Naive thymus-derived CD4-positive, alpha-beta T cell (primary cell): Measurements from ENCODE around the gene MICAL3. TPM values are rescaled to one million over a fixed set of nuclear protein-coding genes. Genes with fewer than 3 reads are reported as not detected.

Source experiments
- ATAC-seq: fragments of 150-1000 bp; cut with Tn5 transposase; 2 replicates; pipeline ENCODE4 v1.10.0; 2021; ENCODE audit warnings: mild to moderate bottlenecking, moderate library complexity
- CTCF ChIA-PET: fragments of 350-600 bp; sonication (Branson Sonifier 250); formaldehyde crosslinking; loops from one replicate; lab custom pipeline; 2021; ENCODE audit warnings: antibody characterized with exemption; lab: Charles Lee
- POLR2A ChIA-PET: fragments of 350-600 bp; sonication (Branson Sonifier 250); formaldehyde crosslinking; loops from one replicate; lab custom pipeline; 2021; ENCODE audit warnings: antibody characterized with exemption, inconsistent platforms; lab: Charles Lee
- DNase-seq, 9 donors: peaks; one replicate each; pipeline versions ENCODE4 v3.0.0 to v3.0.0-alpha.2; 2020 to 2022; ENCODE audit warnings: mixed read lengths in 1 of 9
- H3K27ac ChIP-seq: one replicate; pipeline ENCODE4 v1.7.0; 2013; ENCODE audit warnings: mild to moderate bottlenecking, low read depth, low read length, moderate library complexity
- H3K27me3 ChIP-seq, 2 donors: one replicate each; pipeline ENCODE4 v1.7.0; 2013; ENCODE audit warnings: low read length in 2 of 2, mild to moderate bottlenecking in 2 of 2, moderate library complexity in 2 of 2; ENCODE audit not compliant: control insufficient read depth in 2 of 2, insufficient read depth in 2 of 2
- H3K36me3 ChIP-seq, 3 experiments: 1 replicate in 2 of 3; 2 replicates in 1 of 3; pipeline ENCODE4 v1.7.0; 2013; ENCODE audit warnings: low read length in 3 of 3, mild to moderate bottlenecking in 3 of 3, moderate library complexity in 1 of 3; ENCODE audit not compliant: insufficient read depth in 3 of 3, control insufficient read depth in 2 of 3
- H3K4me1 ChIP-seq, 2 donors: one replicate each; pipeline ENCODE4 v1.7.0; 2013; ENCODE audit warnings: low read length in 2 of 2, mild to moderate bottlenecking in 2 of 2, moderate library complexity in 1 of 2; ENCODE audit not compliant: control insufficient read depth in 2 of 2, insufficient read depth in 2 of 2
- H3K4me3 ChIP-seq: 2 replicates; pipeline ENCODE4 v1.7.0; 2013; ENCODE audit warnings: mild to moderate bottlenecking, low read length
- H3K9me3 ChIP-seq, 3 experiments: 1 replicate in 2 of 3; 2 replicates in 1 of 3; pipeline ENCODE4 v1.7.0; 2013; ENCODE audit warnings: low read length in 3 of 3; ENCODE audit not compliant: control insufficient read depth in 2 of 3
- H3K27ac Mint-ChIP-seq, 9 donors: one replicate each; pipeline ENCODE4 v1.8.0; 2020 to 2022; ENCODE audit warnings: mixed read lengths in 9 of 9, mild to moderate bottlenecking in 8 of 9, moderate library complexity in 5 of 9, inconsistent platforms in 2 of 9
- H3K27me3 Mint-ChIP-seq, 5 donors: one replicate each; pipeline ENCODE4 v1.8.0; 2021 to 2022; ENCODE audit warnings: mixed read lengths in 5 of 5, mild to moderate bottlenecking in 1 of 5
- H3K36me3 Mint-ChIP-seq, 5 donors: one replicate each; pipeline ENCODE4 v1.8.0; 2020 to 2022; ENCODE audit warnings: mixed read lengths in 5 of 5, mild to moderate bottlenecking in 3 of 5, inconsistent platforms in 1 of 5
- H3K4me1 Mint-ChIP-seq, 7 donors: one replicate each; pipeline ENCODE4 v1.8.0; 2020 to 2022; ENCODE audit warnings: mixed read lengths in 7 of 7, mild to moderate bottlenecking in 3 of 7, inconsistent platforms in 1 of 7
- H3K4me3 Mint-ChIP-seq, 10 donors: one replicate each; pipeline ENCODE4 v1.8.0; 2020 to 2022; ENCODE audit warnings: mild to moderate bottlenecking in 10 of 10, mixed read lengths in 10 of 10, moderate library complexity in 6 of 10, inconsistent platforms in 2 of 10
- H3K9me3 Mint-ChIP-seq, 11 donors: one replicate each; pipeline ENCODE4 v1.8.0; 2020 to 2022; ENCODE audit warnings: mixed read lengths in 11 of 11, mild to moderate bottlenecking in 4 of 11, inconsistent platforms in 1 of 11, moderate library complexity in 1 of 11
- intact Hi-C, 2 donors: fragments of 100-400 bp; cut with micrococcal nuclease; formaldehyde crosslinking; loops; one replicate each; pipeline ENCODE4 v1.15.1; 2023
- polyA plus RNA-seq, 2 donors: library from polyadenylated mRNA; unstranded; fragments of 300-500 nt; fragmentation: Illumina TruSeq; gene quantifications; one replicate each; pipeline ENCODE4 v1.2.3, GENCODE V29; 2021
- total RNA-seq, 6 experiments: library from RNA in 5 of 6; stranded (reverse) in 5 of 6; gene quantifications; 1 replicate in 5 of 6; 2 replicates in 1 of 6; pipeline ENCODE4 v1.2.3 and lab custom pipeline; 2021 to 2026

MICAL3 gene
- total and polyA plus RNA-seq, 7 experiments from 2014 or later: 0.28 to 43.9 (median 11.4) TPM

DNA sequence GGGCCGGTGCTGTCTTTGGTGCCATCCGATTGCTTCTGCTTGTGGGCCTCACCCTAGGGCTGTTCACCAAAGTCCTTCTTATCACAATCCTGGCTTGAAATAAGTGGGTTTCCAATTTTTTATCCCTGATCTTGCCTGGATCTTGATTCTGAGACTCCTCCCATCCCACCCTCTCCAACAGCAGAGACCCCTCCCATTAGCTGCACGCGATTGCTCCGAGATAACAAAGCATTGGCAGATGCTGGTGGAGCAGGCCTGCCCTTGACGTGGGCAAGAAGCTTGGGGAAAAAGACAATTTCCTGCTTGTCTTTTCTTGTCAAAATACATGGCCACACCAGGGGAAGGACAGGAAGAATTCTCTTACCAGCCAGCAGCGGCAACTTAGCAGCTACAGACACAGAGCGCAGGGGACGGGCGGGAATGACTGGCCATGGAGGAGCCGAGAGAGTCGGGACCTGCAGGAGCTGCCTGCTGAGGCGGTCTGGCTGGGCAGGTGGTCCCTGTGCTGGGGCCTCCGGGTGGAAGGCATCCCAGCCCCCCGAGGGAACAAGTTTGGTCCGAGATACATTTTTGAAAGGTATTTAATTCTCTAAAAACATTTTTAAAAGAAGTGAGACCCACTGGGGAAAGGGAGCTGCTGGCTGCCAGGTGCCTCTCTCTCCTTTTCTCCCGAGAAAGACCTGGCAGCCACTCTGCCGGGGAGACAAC is 240.4 kb downstream of the MICAL3 start:
- H3K4me3 ChIP-seq: no peak overlapping the region
- H3K9me3 ChIP-seq: no peaks in the 10 kb centered on the region
- Mint-ChIP-seq H3K9me3 (peaks cover 0 to 2% (median 0%) of the 10 kb centered on the region in 11 donors), H3K36me3 (peaks cover 0 to 14% (median 3%) of the 10 kb centered on the region in 5 donors), H3K4me1 (peaks cover 16 to 40% (median 28%) of the 10 kb centered on the region in 7 donors), H3K4me3 (no peak overlapping the region), H3K27ac (no peak overlapping the region), H3K27me3 (no peaks in the 10 kb centered on the region)
- peaks cover 26 to 31% of the 10 kb centered on the region in 2 donors for H3K4me1 ChIP-seq
- DNase-seq (no peak), ATAC-seq (no peak)
- no peak overlapping the region for H3K27ac ChIP-seq
- ChIA-PET POLR2A (interaction anchor here (0.6 to 1.1 kb wide), 2 partner anchors 9 to 14 kb away, joined by 3 read pairs; no protein-coding TSS in a partner anchor), CTCF (interaction anchor here (1.3 to 6.8 kb wide), 3 partner anchors 26 to 42 kb away, joined by 6 to 82 read pairs (median 41); no protein-coding TSS in a partner anchor)
- intact Hi-C loops: no loop called here
- H3K27me3 ChIP-seq: no peaks in the 10 kb centered on the region
- H3K36me3 ChIP-seq: no peaks in the 10 kb centered on the region

DNA sequence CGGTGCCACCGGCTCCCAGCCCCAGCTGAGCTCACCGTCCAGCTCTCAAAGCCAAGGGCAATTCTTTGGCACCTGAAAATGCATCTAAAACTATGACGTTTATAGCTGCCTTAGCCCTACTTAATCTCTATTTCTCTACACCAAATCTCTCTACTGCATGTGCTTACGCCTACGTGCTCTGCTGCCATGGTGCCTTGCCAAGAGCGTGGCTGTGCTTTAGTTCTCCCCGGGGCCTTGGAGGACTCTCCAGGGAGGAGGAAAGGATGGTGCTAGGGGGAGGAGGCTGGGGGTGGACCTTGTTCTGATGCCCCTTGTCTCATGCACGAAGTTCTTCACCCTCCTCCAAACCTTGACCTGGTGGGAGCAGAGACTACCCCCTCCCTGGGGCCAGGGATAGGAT is 241.0 kb downstream of the MICAL3 start:
- POLR2A ChIA-PET: interaction anchor here (1.1 kb wide), 1 partner anchor 14 kb away, joined by 3 read pairs; no protein-coding TSS in a partner anchor
- peaks cover 32 to 38% of the 10 kb centered on the region in 2 donors for H3K4me1 ChIP-seq
- intact Hi-C loops: no loop called here
- H3K27ac ChIP-seq: no peak overlapping the region
- H3K4me3 ChIP-seq: no peak overlapping the region
- no peaks in the 10 kb centered on the region for H3K36me3 ChIP-seq
- Mint-ChIP-seq H3K27me3 (no peaks in the 10 kb centered on the region), H3K4me3 (peak overlapping the region in 1 of 10 donors; percentile 29), H3K4me1 (peaks cover 19 to 44% (median 33%) of the 10 kb centered on the region in 7 donors), H3K9me3 (peaks cover 0 to 2% (median 0%) of the 10 kb centered on the region in 11 donors), H3K27ac (peak overlapping the region in 1 of 9 donors; percentile 10), H3K36me3 (peaks cover 0 to 14% (median 3%) of the 10 kb centered on the region in 5 donors)
- no peak for ATAC-seq
- CTCF ChIA-PET: interaction anchor here (4.4 to 6.8 kb wide), 2 partner anchors 30 to 41 kb away, joined by 41 to 82 read pairs; no protein-coding TSS in a partner anchor
- no peaks in the 10 kb centered on the region for H3K9me3 ChIP-seq
- DNase-seq: no peak
- H3K27me3 ChIP-seq: no peaks in the 10 kb centered on the region

DNA sequence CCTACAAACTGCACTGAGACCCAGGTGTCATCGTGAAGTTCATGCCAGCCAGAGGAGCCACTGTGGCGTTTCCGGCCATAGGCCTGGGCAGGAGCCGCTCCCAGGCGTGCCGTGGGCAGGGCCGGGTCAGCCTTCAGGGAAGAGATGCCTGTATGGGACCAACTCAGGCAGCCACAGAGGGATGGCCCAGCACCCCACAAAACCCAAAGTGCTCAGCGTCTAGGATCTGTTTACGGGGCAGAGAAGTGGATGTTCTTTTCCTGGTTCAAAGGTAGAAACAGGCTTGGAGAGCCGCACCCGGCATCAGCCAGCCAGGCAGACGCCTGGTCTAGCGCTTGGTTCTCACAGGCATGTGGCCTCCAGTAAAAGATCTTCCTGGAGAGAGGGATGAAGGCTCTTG is 241.7 kb downstream of the MICAL3 start:
- H3K9me3 ChIP-seq: no peaks in the 10 kb centered on the region
- Mint-ChIP-seq H3K4me3 (no peak overlapping the region), H3K9me3 (peaks cover 0 to 2% (median 0%) of the 10 kb centered on the region in 11 donors), H3K4me1 (peaks cover 19 to 50% (median 39%) of the 10 kb centered on the region in 7 donors), H3K36me3 (peaks cover 0 to 14% (median 3%) of the 10 kb centered on the region in 5 donors), H3K27me3 (no peaks in the 10 kb centered on the region), H3K27ac (peak overlapping the region in 1 of 9 donors; percentile 10)
- H3K4me1 ChIP-seq: peaks cover 35 to 45% of the 10 kb centered on the region in 2 donors
- ChIA-PET POLR2A (no interaction called here), CTCF (interaction anchor here (1.6 to 4.4 kb wide), 2 partner anchors 29 to 39 kb away, joined by 6 to 41 read pairs; no protein-coding TSS in a partner anchor)
- H3K27me3 ChIP-seq: no peaks in the 10 kb centered on the region
- no peak overlapping the region for H3K27ac ChIP-seq
- no peak overlapping the region for H3K4me3 ChIP-seq
- DNase-seq: no peak
- intact Hi-C loops: no loop called here
- ATAC-seq: no peak
- no peaks in the 10 kb centered on the region for H3K36me3 ChIP-seq

DNA sequence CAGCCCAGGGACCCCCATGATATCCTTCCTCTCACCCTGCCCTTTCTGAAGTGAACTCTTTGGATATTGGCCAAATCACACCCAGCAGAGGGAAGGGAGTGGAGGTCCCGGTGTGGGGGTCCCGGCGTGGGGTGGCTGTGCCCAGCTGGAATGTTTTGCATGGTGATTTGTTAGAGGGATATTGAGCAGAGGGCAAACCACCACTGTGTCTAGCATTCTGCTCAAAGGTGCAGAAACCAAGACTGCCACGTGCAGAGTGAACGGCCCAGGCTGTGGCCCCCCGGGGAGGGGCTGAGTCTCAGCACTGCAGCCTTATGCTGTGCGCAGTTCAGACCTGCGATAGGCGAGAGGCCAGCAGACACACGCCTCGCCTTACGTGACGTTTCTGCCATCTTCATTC is 242.2 kb downstream of the MICAL3 start:
- H3K4me3 Mint-ChIP-seq: no peak overlapping the region
- H3K36me3 Mint-ChIP-seq: peaks cover 0 to 14% (median 3%) of the 10 kb centered on the region in 5 donors
- POLR2A ChIA-PET: no interaction called here
- peaks cover 19 to 54% (median 43%) of the 10 kb centered on the region in 7 donors for H3K4me1 Mint-ChIP-seq
- Histone ChIP-seq H3K27ac (no peak overlapping the region), H3K36me3 (no peaks in the 10 kb centered on the region), H3K27me3 (no peaks in the 10 kb centered on the region), H3K4me1 (peaks cover 38 to 45% of the 10 kb centered on the region in 2 donors), H3K9me3 (no peaks in the 10 kb centered on the region), H3K4me3 (no peak overlapping the region)
- CTCF ChIA-PET: interaction anchor here (1.1 to 1.6 kb wide), 2 partner anchors 12 to 39 kb away, joined by 3 to 6 read pairs; no protein-coding TSS in a partner anchor
- H3K9me3 Mint-ChIP-seq: peaks cover 0 to 2% (median 0%) of the 10 kb centered on the region in 11 donors
- no peak for ATAC-seq
- DNase-seq: no peak
- intact Hi-C loops: no loop called here
- H3K27me3 Mint-ChIP-seq: no peaks in the 10 kb centered on the region
- no peak overlapping the region for H3K27ac Mint-ChIP-seq

DNA sequence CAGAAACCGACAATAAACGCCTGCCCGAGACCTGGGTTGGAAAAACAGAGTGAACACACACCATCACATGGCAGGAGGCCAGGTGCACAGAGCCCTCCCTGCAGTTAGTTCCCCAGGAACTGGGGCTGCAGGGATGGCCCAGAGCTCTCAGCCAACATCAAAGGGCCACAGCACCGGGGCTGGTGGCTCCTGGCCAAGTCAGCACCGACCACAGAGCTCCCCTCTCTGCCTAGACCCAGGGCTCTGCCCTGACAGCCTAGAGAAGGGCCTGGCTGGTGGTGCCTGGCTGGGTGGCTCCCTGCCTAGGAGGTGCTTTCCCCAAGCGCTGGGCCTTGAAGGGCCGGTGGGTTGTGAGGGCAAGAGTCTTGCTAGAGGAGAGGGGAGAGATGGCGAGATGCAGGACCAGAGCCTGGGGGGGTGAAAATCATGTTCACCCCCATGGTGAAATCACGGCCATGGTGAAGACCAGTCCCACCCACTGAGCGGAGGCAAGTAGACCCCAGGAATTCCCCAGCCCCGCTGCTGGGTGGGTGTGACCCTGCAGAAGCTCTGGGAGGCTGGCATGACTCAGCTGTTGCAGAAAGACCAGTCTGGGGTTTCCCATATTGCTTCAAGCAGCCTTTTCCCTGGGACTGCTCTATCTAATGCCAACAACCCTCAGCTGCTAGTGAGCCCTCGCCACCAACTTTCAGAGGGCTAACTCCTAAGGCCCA is 242.9 kb downstream of the MICAL3 start:
- peaks cover 0 to 2% (median 0%) of the 10 kb centered on the region in 11 donors for H3K9me3 Mint-ChIP-seq
- CTCF ChIA-PET: interaction anchor here (1.1 to 1.6 kb wide), 2 partner anchors 11 to 38 kb away, joined by 3 to 6 read pairs; no protein-coding TSS in a partner anchor
- intact Hi-C loops: no loop called here
- DNase-seq (peak in 1 of 9 donors; percentile 68), ATAC-seq (peak; percentile 69)
- peaks cover 44 to 47% of the 10 kb centered on the region in 2 donors for H3K4me1 ChIP-seq
- no peaks in the 10 kb centered on the region for H3K9me3 ChIP-seq
- peak overlapping the region in 7 of 9 donors; percentile 8 to 92 (median 60) for H3K27ac Mint-ChIP-seq
- no peak overlapping the region for H3K4me3 ChIP-seq
- POLR2A ChIA-PET: no interaction called here
- H3K4me3 Mint-ChIP-seq: peak overlapping the region in 5 of 10 donors; percentile 51 to 97 (median 57)
- H3K27me3 ChIP-seq: no peaks in the 10 kb centered on the region
- peaks cover 20 to 58% (median 46%) of the 10 kb centered on the region in 7 donors for H3K4me1 Mint-ChIP-seq
- no peak overlapping the region for H3K27ac ChIP-seq
- H3K36me3 Mint-ChIP-seq: peaks cover 0 to 14% (median 3%) of the 10 kb centered on the region in 5 donors
- H3K27me3 Mint-ChIP-seq: no peaks in the 10 kb centered on the region
- no peaks in the 10 kb centered on the region for H3K36me3 ChIP-seq

DNA sequence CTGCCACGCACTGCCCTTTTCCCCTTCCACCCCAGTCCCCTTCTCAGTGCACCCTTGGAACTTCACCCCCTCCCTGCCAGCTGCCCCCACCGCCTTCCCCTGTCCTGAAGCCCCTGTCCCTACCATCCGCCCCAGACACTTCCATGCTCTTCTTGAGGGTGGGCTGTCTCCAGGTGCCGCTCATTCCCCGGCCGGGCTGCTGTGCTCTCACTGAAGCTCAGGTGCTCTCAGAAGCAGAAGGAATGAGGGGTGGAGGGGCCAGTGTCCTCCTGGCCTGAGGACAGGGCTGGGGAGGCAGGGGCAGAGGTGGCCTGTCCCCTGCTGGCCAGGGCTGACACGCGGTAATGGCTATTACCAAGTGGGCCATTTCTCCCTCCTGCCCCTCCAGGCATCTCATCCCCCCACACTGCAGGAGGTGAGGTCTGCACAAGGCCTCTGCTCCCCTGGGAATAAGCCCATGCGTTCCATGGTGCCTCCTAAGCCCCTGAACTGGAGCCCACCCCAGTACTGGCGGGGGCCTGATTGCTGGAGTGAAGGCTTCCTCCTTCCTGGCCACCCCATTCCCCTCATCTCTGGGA is 243.5 kb downstream of the MICAL3 start:
- intact Hi-C loops: no loop called here
- H3K9me3 Mint-ChIP-seq: peaks cover 0 to 2% (median 0%) of the 10 kb centered on the region in 11 donors
- CTCF ChIA-PET: interaction anchor here (1.6 kb wide), 1 partner anchor 37 kb away, joined by 6 read pairs; no protein-coding TSS in a partner anchor
- no peaks in the 10 kb centered on the region for H3K9me3 ChIP-seq
- POLR2A ChIA-PET: interaction anchor here (2.5 kb wide), 1 partner anchor 11 kb away, joined by 9 read pairs; no protein-coding TSS in a partner anchor
- H3K27ac ChIP-seq: no peak overlapping the region
- no peaks in the 10 kb centered on the region for H3K27me3 ChIP-seq
- no peak overlapping the region for H3K4me3 ChIP-seq
- peaks cover 0 to 14% (median 3%) of the 10 kb centered on the region in 5 donors for H3K36me3 Mint-ChIP-seq
- no peaks in the 10 kb centered on the region for H3K27me3 Mint-ChIP-seq
- peak overlapping the region in 6 of 10 donors; percentile 3 to 97 (median 68) for H3K4me3 Mint-ChIP-seq
- no peak for ATAC-seq
- H3K4me1 Mint-ChIP-seq: peaks cover 26 to 63% (median 52%) of the 10 kb centered on the region in 7 donors
- H3K27ac Mint-ChIP-seq: peak overlapping the region in 6 of 9 donors; percentile 12 to 89 (median 50)
- no peaks in the 10 kb centered on the region for H3K36me3 ChIP-seq
- H3K4me1 ChIP-seq: peaks cover 50 to 52% of the 10 kb centered on the region in 2 donors
- no peak for DNase-seq
